ENCODE data around the gene BAG2. TPM values are rescaled to one million over a fixed set of nuclear protein-coding genes. Genes with fewer than 3 reads are reported as not detected.

BAG2 gene
- total and polyA plus RNA-seq, 8 donors: 6.0 to 11.3 (median 8.4) TPM

GRCh38 chr6:57221936-57222742, 50.0 kb downstream of the BAG2 start, which contains the start of gene RAB23:
Gene RAB23 (minus strand): TSS chr6:57222307. CDS start chr6:57210380, 11,927 bp downstream.
- peak in 1 of 2 donors; percentile 11 for TF ChIP-seq CTCF (IDR thresholded peaks at IDR 0.05)
- no peaks in the 10 kb centered on the region for H3K36me3 ChIP-seq
- intact Hi-C loops (cut with DNase I): no loop called here
- H3K9me3 ChIP-seq: no peaks in the 10 kb centered on the region
- H3K27ac ChIP-seq: peak within 1 kb of the TSS; percentile 78 to 94
- peaks cover 0 to 4% of the 10 kb centered on the region in 2 donors for H3K27me3 ChIP-seq
- H3K4me3 ChIP-seq: peak within 1 kb of the TSS; percentile 91 to 98
- peak; percentile 85 to 96 (median 92) for DNase-seq
- peaks cover 3 to 9% of the 10 kb centered on the region in 2 donors for H3K4me1 ChIP-seq
- ATAC-seq: peak; percentile 95

- peaks cover 0 to 4% of the 10 kb centered on the region in 2 donors for H3K27me3 ChIP-seq
- peak; percentile 21 for ATAC-seq
- no peaks in the 10 kb centered on the region for H3K36me3 ChIP-seq
- DNase-seq: peak in 1 of 4 donors; percentile 3
- peak overlapping the region; percentile 78 to 94 for H3K27ac ChIP-seq
- H3K9me3 ChIP-seq: no peaks in the 10 kb centered on the region
- no peak for TF ChIP-seq CTCF (IDR thresholded peaks at IDR 0.05)
- intact Hi-C loops (cut with DNase I): no loop called here
- peak overlapping the region; percentile 91 to 98 for H3K4me3 ChIP-seq
- H3K4me1 ChIP-seq: peaks cover 3 to 9% of the 10 kb centered on the region in 2 donors
Observed at GRCh38 chr6:57222743-57223077, 50.6 kb downstream of the BAG2 start.

GRCh38 chr6:57224769-57225515, 52.8 kb downstream of the BAG2 start:
- no peak for ATAC-seq
- no peak for TF ChIP-seq CTCF (IDR thresholded peaks at IDR 0.05)
- Histone ChIP-seq H3K27me3 (peaks cover 0 to 4% of the 10 kb centered on the region in 2 donors), H3K27ac (no peak overlapping the region), H3K9me3 (no peaks in the 10 kb centered on the region), H3K4me3 (no peak overlapping the region), H3K36me3 (no peaks in the 10 kb centered on the region), H3K4me1 (peaks cover 3 to 9% of the 10 kb centered on the region in 2 donors)
- no peak for DNase-seq
- intact Hi-C loops (cut with DNase I): no loop called here

- intact Hi-C loops (cut with DNase I): no loop called here
- Histone ChIP-seq H3K9me3 (no peaks in the 10 kb centered on the region), H3K36me3 (no peaks in the 10 kb centered on the region), H3K4me3 (no peak overlapping the region), H3K27me3 (peaks cover 0 to 4% of the 10 kb centered on the region in 2 donors), H3K27ac (no peak overlapping the region), H3K4me1 (peaks cover 3 to 5% of the 10 kb centered on the region in 2 donors)
- no peak for DNase-seq
- no peak for TF ChIP-seq CTCF (IDR thresholded peaks at IDR 0.05)
- ATAC-seq: no peak
Observed at GRCh38 chr6:57226221-57226620, 54.1 kb downstream of the BAG2 start.

Other genes starting within 250 kb of the BAG2 start
- gene BEND6, start 217.2 kb upstream of the BAG2 start, total RNA-seq: 1 to 10 TPM; 1.6 to 3.8 TPM
- 1 to 10 TPM; 1.1 to 2.6 (median 1.4) TPM for gene BEND6, start 217.2 kb upstream of the BAG2 start, polyA plus RNA-seq (ENCODE audit: insufficient read length in 6 of 6)
- 10 to 100 TPM; 11.0 to 13.0 TPM for gene KIAA1586, start 125.6 kb upstream of the BAG2 start, total RNA-seq
- gene KIAA1586, start 125.6 kb upstream of the BAG2 start, polyA plus RNA-seq (ENCODE audit: insufficient read length in 6 of 6): 10 to 100 TPM; 22.0 to 26.9 (median 25.4) TPM
- gene ZNF451, start 82.1 kb upstream of the BAG2 start, total RNA-seq: 10 to 100 TPM; 51.7 to 53.4 TPM
- 10 to 100 TPM; 36.3 to 50.5 (median 44.5) TPM for gene ZNF451, start 82.1 kb upstream of the BAG2 start, polyA plus RNA-seq (ENCODE audit: insufficient read length in 6 of 6)
- gene RAB23, start 50.0 kb downstream of the BAG2 start, total RNA-seq: 10 to 100 TPM; 14.0 to 21.7 TPM
- gene RAB23, start 50.0 kb downstream of the BAG2 start, polyA plus RNA-seq (ENCODE audit: insufficient read length in 6 of 6): 10 to 100 TPM; 23.1 to 27.3 (median 25.3) TPM
- 10 to 100 TPM; 11.2 to 14.9 TPM for gene PRIM2, start 145.3 kb downstream of the BAG2 start, total RNA-seq
- 10 to 100 TPM; 13.2 to 18.8 (median 15.9) TPM for gene PRIM2, start 145.3 kb downstream of the BAG2 start, polyA plus RNA-seq (ENCODE audit: insufficient read length in 6 of 6)

Measured in left lung (tissue), 10 donors.